B cell (primary cell): ENCODE results near the gene STX11. TPM values are rescaled to one million over a fixed set of nuclear protein-coding genes. Genes with fewer than 3 reads are reported as not detected.

Experiments used
- ATAC-seq: fragments of 200-7000 bp; cut with Tn5 transposase; one replicate; pipeline ENCODE4 v1.10.0; 2021; ENCODE audit warnings: low read depth, mild to moderate bottlenecking, moderate number of reproducible peaks, moderate library complexity
- CTCF ChIA-PET: fragments of 350-600 bp; sonication (Branson Sonifier 250); formaldehyde crosslinking; loops from one replicate; lab custom pipeline; 2021; ENCODE audit warnings: antibody characterized with exemption, inconsistent platforms; lab: Charles Lee
- POLR2A ChIA-PET: fragments of 350-600 bp; sonication (Branson Sonifier 250); formaldehyde crosslinking; loops from one replicate; lab custom pipeline; 2021; ENCODE audit warnings: antibody characterized with exemption; lab: Charles Lee
- DNase-seq: peaks from one replicate; pipeline ENCODE4 v3.0.0; 2013
- H2AFZ ChIP-seq: 2 replicates; pipeline ENCODE4 v1.6.1; 2012; ENCODE audit warnings: mild to moderate bottlenecking, low read depth, low read length; ENCODE audit not compliant: insufficient read depth, poor library complexity, severe bottlenecking
- H3K27ac ChIP-seq, 2 donors: 1 replicate in 1 of 2; 2 replicates in 1 of 2; pipeline ENCODE4 v1.5.1; 2012 to 2013; ENCODE audit warnings: low read length in 2 of 2, mild to moderate bottlenecking in 2 of 2, moderate library complexity in 1 of 2
- H3K27me3 ChIP-seq, 4 experiments: fragments of 200-600 bp in 1 of 4; sonication (generic) in 1 of 4; replicated peaks in 1 of 4; 1 replicate in 2 of 4; 2 replicates in 2 of 4; pipeline versions ENCODE4 v1.6.1 to v1.7.0; 2013 to 2016; ENCODE audit warnings: low read length in 3 of 4, mild to moderate bottlenecking in 2 of 4, mixed read lengths in 1 of 4, moderate library complexity in 1 of 4; ENCODE audit not compliant: insufficient read depth in 4 of 4, control insufficient read depth in 3 of 4; ENCODE audit errors: control extremely low read depth in 1 of 4
- H3K36me3 ChIP-seq, 2 experiments: replicated peaks in 1 of 2; 1 replicate in 1 of 2; 2 replicates in 1 of 2; pipeline versions ENCODE4 v1.6.1 to v1.7.1; 2013; ENCODE audit warnings: low read length in 1 of 2; ENCODE audit not compliant: insufficient read depth in 2 of 2, control insufficient read depth in 1 of 2; ENCODE audit errors: control extremely low read depth in 1 of 2, extremely low read depth in 1 of 2
- H3K4me1 ChIP-seq, 2 donors: fragments of 200-600 bp in 1 of 2; sonication (generic) in 1 of 2; 1 replicate in 1 of 2; 2 replicates in 1 of 2; pipeline versions ENCODE4 v1.5.1 to v1.6.1; 2013 to 2017; ENCODE audit warnings: low read length in 2 of 2; ENCODE audit not compliant: control insufficient read depth in 2 of 2, insufficient read depth in 2 of 2
- H3K4me2 ChIP-seq: replicated peaks from 2 replicates; pipeline ENCODE3; 2012; ENCODE audit warnings: mild to moderate bottlenecking, low read depth, low read length; ENCODE audit not compliant: poor library complexity, severe bottlenecking
- H3K4me3 ChIP-seq, 5 experiments: fragments of 200-600 bp in 1 of 5; sonication (generic) in 1 of 5; 1 replicate in 3 of 5; 2 replicates in 2 of 5; pipeline versions ENCODE4 v1.5.1 to v1.7.0; 2011 to 2016; ENCODE audit warnings: low read length in 4 of 5, mild to moderate bottlenecking in 4 of 5, low read depth in 2 of 5, control low read depth in 1 of 5, moderate library complexity in 1 of 5; ENCODE audit not compliant: insufficient read depth in 1 of 5; ENCODE audit errors: control extremely low read depth in 1 of 5, extremely low read depth in 1 of 5
- H3K79me2 ChIP-seq: fragments of 200-600 bp; sonication (generic); one replicate; pipeline ENCODE4 v1.6.0; 2016; ENCODE audit warnings: low read length; ENCODE audit not compliant: control insufficient read depth, insufficient read depth
- H3K9ac ChIP-seq: fragments of 200-600 bp; sonication (generic); 2 replicates; pipeline ENCODE4 v1.6.1; 2017; ENCODE audit warnings: mild to moderate bottlenecking, low read length, moderate library complexity
- H3K9me3 ChIP-seq, 3 donors: one replicate each; pipeline versions ENCODE4 v1.6.1 to v1.7.1; 2013; ENCODE audit warnings: low read length in 2 of 3; ENCODE audit not compliant: control insufficient read depth in 2 of 3, insufficient read depth in 1 of 3; ENCODE audit errors: control extremely low read depth in 1 of 3
- H4K20me1 ChIP-seq: 2 replicates; pipeline ENCODE4 v1.6.0; 2012; ENCODE audit warnings: mild to moderate bottlenecking, low read length; ENCODE audit not compliant: insufficient read depth, control insufficient read depth, poor library complexity, severe bottlenecking
- H3K27ac Mint-ChIP-seq: one replicate; pipeline ENCODE4 v1.8.0; 2021; ENCODE audit warnings: mixed read lengths
- H3K27me3 Mint-ChIP-seq: one replicate; pipeline ENCODE4 v1.8.0; 2021; ENCODE audit warnings: mixed read lengths
- H3K4me1 Mint-ChIP-seq: one replicate; pipeline ENCODE4 v1.8.0; 2021; ENCODE audit warnings: mixed read lengths
- H3K4me3 Mint-ChIP-seq: one replicate; pipeline ENCODE4 v1.8.0; 2021; ENCODE audit warnings: mixed read lengths
- H3K9me3 Mint-ChIP-seq: one replicate; pipeline ENCODE4 v1.8.0; 2022; ENCODE audit warnings: mixed read lengths; ENCODE audit not compliant: insufficient read depth
- CTCF ChIP-seq: fragments of 200-600 bp; IDR thresholded peaks from one replicate; pipeline ENCODE4 v1.8.0; 2022; ENCODE audit warnings: antibody characterized with exemption, mild to moderate bottlenecking
- EZH2 ChIP-seq: IDR thresholded peaks from 2 replicates; pipeline ENCODE4 v1.6.1; 2012; ENCODE audit warnings: borderline replicate concordance, low read depth, mild to moderate bottlenecking, moderate library complexity, low read length; ENCODE audit not compliant: insufficient read depth, poor library complexity, severe bottlenecking
- WGBS: methylation state at CpG from one replicate; pipeline ENCODE4 v1.1.5; 2013; ENCODE audit warnings: missing lambda C conversion rate; ENCODE audit not compliant: insufficient coverage; 5-methylcytosine and 5-hydroxymethylcytosine counted together
- intact Hi-C: fragments of 100-400 bp; cut with micrococcal nuclease; formaldehyde crosslinking; loops from one replicate; pipeline ENCODE4 v1.10.0; 2022
- polyA plus RNA-seq: library from polyadenylated mRNA; depleted of rRNA; stranded (reverse); fragments of >200 nt; gene quantifications from 2 replicates; pipeline ENCODE4 v1.2.3, GENCODE V29; 2012
- total RNA-seq, 2 donors: library from RNA; stranded (reverse); fragments of 120-200 nt in 1 of 2; gene quantifications; 1 replicate in 1 of 2; 2 replicates in 1 of 2; pipeline versions ENCODE4 v1.2.3 to v1.2.4, GENCODE V29; 2013 to 2022

STX11 gene
- total and polyA plus RNA-seq, 2 donors (not counting 1 experiment from before 2014, with no cell fraction given): 10.3 to 14.6 TPM

GRCh38 chr6:144153971-144154370, 3.7 kb downstream of the STX11 start:
- intact Hi-C loops: loop anchor here (5.0 kb wide), 2 partner anchors 133 to 198 kb away; partner anchors contain the start of gene UTRN
- Histone ChIP-seq H3K36me3 (peaks cover 0 to 3% of the 10 kb centered on the region in 2 experiments), H3K4me2 (no peak overlapping the region), H2AFZ (no peak overlapping the region), H3K27ac (no peak overlapping the region), H3K4me3 (no peak overlapping the region), H3K9ac (no peak overlapping the region), H3K79me2 (no peaks in the 10 kb centered on the region), H3K27me3 (no peaks in the 10 kb centered on the region), H4K20me1 (no peaks in the 10 kb centered on the region), H3K4me1 (peaks cover 11 to 15% of the 10 kb centered on the region in 2 donors), H3K9me3 (no peaks in the 10 kb centered on the region)
- Mint-ChIP-seq H3K4me3 (no peak overlapping the region), H3K27ac (no peak overlapping the region), H3K4me1 (peaks cover 53% of the 10 kb centered on the region), H3K9me3 (no peaks in the 10 kb centered on the region), H3K27me3 (no peaks in the 10 kb centered on the region)
- 100% methylated on average over 2 of the region's 2 CpGs for WGBS
- POLR2A ChIA-PET: no interaction called here
- CTCF ChIA-PET: no interaction called here
- TF ChIP-seq CTCF: no peak
- TF ChIP-seq EZH2: no peak
- ATAC-seq (no peak), DNase-seq (no peak)

- peaks cover 53% of the 10 kb centered on the region for H3K4me1 Mint-ChIP-seq
- H3K4me1 ChIP-seq: peaks cover 9 to 11% of the 10 kb centered on the region in 2 donors
- CTCF ChIA-PET: interaction anchor here (0.5 to 1.8 kb wide), 5 partner anchors 12 to 272 kb away, joined by 3 to 4 read pairs (median 4); no protein-coding TSS in a partner anchor
- H3K79me2 ChIP-seq: no peaks in the 10 kb centered on the region
- no peaks in the 10 kb centered on the region for H4K20me1 ChIP-seq
- no peak overlapping the region for H3K9ac ChIP-seq
- intact Hi-C loops: no loop called here
- no peak overlapping the region for H3K27ac ChIP-seq
- H3K4me3 Mint-ChIP-seq: no peak overlapping the region
- no CpG with 5 or more reads among the region's 2 CpGs for WGBS
- DNase-seq (no peak), ATAC-seq (no peak)
- H3K27me3 ChIP-seq: no peaks in the 10 kb centered on the region
- H3K4me2 ChIP-seq: no peak overlapping the region
- POLR2A ChIA-PET: no interaction called here
- H3K9me3 Mint-ChIP-seq: no peaks in the 10 kb centered on the region
- no peak overlapping the region for H3K27ac Mint-ChIP-seq
- H3K9me3 ChIP-seq: no peaks in the 10 kb centered on the region
- no peak overlapping the region for H2AFZ ChIP-seq
- H3K4me3 ChIP-seq: no peak overlapping the region
- H3K27me3 Mint-ChIP-seq: no peaks in the 10 kb centered on the region
- TF ChIP-seq EZH2 (no peak), CTCF (no peak)
- H3K36me3 ChIP-seq: peaks cover 0 to 3% of the 10 kb centered on the region in 2 experiments
Observed at GRCh38 chr6:144155529-144155928, 5.2 kb downstream of the STX11 start.
